Stimulated activated CD4-positive, alpha-beta T cell treated with anti-CD3 and anti-CD28 coated beads, Interleukin-12 subunit alpha, Interleukin-12 subunit beta, amount 100 ng/mL, for 24 hours (primary cell): Measurements from ENCODE around the gene SLC5A5.
"Not testable (repeated sequence)": the region's sequence is repeated elsewhere in the genome, so short reads cannot be mapped to it uniquely, and the experiment has no call there.

Experiments used
- DNase-seq, 2 experiments: peaks; one replicate each; pipeline ENCODE4 v3.0.0-alpha.2; 2020; ENCODE audit warnings: low read depth in 2 of 2

Gene SLC5A5

DNA sequence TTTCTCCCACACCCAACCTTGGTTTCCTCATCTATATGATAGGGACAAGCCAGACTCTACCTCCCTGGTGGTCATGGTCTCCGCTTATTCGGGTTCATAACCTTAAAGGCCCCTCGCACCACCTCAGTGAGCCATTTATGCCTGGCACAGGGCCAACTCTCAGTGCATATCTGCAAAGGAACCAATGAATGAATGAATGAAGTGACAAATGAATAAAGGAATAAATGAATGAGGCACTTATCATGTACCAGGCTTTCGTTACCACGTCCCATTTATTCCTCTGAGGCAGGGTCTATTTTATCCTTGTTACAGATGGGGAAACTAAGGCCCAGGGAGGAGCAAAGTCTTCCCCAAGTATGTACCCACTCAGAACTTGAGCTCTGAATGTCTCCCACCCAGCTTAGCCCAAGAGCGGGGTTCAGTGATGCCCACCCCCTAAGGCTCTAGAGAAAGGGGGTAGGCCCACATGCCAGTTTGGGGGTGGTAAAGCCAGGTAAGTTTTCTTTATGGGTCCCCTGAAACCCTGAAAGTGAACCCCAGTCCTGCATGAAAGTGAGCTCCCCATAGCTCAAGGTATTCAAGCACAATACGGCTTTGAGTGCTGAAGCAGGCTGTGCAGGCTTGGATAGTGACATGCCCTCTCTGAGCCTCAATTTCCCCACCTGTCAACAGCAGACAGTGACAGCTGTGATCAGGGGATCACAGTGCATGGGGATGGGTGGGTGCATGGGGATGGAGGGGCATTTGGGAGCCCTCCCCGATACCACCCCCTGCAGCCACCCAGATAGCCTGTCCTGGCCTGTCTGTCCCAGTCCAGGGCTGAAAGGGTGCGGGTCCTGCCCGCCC is 490 bp upstream of the SLC5A5 start:
- no peak for DNase-seq

DNA sequence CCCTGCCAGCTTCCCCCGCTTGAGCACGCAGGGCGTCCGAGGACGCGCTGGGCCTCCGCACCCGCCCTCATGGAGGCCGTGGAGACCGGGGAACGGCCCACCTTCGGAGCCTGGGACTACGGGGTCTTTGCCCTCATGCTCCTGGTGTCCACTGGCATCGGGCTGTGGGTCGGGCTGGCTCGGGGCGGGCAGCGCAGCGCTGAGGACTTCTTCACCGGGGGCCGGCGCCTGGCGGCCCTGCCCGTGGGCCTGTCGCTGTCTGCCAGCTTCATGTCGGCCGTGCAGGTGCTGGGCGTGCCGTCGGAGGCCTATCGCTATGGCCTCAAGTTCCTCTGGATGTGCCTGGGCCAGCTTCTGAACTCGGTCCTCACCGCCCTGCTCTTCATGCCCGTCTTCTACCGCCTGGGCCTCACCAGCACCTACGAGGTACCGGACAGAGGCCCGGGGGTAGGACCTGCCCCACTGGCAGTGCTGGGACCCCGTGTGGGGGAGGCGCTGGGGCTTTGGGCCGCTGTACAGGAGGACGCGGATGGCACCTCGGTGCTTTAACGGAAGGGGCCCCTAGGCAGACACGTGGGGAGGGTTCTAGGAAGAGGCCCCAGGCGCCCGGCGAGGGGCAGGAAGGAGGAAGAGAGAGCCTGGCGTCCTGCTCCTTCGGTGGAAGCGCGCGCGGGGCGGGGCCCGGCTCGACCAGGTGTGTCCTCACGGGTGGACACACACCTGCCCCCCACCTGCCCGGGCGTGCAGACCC is 681 bp downstream of the SLC5A5 start:
- no peak for DNase-seq

GRCh38 chr19:17873786-17874757 is 2.3 kb downstream of the SLC5A5 start:
- peak in 1 of 2 experiments; percentile 70 for DNase-seq

- no peak for DNase-seq
Measured at GRCh38 chr19:17874758-17875135, 3.0 kb downstream of the SLC5A5 start.

- no peak for DNase-seq
Measured at GRCh38 chr19:17877696-17878095, 6.0 kb downstream of the SLC5A5 start.

- no peak for DNase-seq
Measured at GRCh38 chr19:17879466-17879865, 7.7 kb downstream of the SLC5A5 start.

- no peak for DNase-seq
Measured at GRCh38 chr19:17881701-17882100, 10.0 kb downstream of the SLC5A5 start.

DNA sequence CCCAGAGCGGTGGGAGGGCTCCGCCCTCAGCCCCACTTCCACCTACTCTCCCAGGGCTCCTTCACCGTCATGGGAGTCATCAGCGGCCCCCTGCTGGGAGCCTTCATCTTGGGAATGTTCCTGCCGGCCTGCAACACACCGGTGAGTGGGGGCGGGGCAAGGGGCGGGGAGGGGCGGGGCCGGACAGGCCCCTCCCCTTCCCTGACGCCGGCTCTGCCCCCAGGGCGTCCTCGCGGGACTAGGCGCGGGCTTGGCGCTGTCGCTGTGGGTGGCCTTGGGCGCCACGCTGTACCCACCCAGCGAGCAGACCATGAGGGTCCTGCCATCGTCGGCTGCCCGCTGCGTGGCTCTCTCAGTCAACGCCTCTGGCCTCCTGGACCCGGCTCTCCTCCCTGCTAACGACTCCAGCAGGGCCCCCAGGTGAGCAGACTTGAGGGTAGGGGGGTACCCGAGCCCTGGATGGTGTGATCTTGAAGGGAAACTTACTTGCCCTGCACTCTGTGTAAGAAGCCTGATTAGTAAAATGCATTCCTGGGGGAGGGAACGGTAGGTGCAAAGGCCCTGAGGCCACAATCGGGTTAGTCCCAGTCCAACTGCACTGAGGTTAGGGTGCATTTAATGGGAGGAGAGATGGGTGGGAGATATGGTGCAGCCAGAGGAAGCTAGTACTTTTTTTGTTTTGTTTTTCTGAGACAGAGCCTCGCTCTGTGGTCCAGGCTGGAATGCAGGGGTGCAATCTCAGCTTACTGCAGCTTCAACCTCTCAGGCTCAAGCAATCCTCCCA is 12.1 kb downstream of the SLC5A5 start:
- no peak for DNase-seq

GRCh38 chr19:17886515-17886914 is 14.8 kb downstream of the SLC5A5 start:
- no peak for DNase-seq

DNA sequence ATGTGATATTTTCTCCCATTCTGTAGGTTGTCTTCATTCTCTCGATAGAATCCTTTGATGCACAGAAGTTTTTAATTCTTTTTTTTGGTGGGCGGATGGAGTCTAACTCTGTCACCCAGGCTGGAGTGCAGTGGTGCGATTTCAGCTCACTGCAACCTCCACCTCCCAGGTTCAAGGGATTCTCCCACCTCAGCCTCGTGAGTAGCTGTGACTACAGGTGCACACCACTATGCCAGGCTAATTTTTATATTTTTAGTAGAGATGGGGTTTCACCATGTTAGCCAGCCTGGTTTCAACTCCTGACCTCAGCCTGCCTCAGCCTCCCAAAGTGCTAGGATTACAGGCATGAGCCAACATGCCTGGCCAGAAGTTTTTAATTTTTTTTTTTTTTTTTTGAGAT is 15.5 kb downstream of the SLC5A5 start:
- DNase-seq: not testable (repeated sequence)

DNA sequence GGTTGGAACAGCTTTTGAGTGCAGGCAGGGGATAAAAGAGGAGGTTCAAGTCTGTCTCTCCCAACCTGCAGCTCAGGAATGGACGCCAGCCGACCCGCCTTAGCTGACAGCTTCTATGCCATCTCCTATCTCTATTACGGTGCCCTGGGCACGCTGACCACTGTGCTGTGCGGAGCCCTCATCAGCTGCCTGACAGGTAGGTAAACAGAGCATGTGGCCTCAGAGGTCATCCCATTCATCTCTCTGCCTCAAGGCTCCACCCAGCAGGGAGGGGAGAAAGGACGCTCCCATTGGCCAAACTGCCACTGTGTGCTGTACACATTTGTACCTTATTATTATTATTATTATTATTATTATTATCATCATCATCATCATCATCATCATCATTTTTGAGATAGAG is 16.5 kb downstream of the SLC5A5 start:
- no peak for DNase-seq

DNA sequence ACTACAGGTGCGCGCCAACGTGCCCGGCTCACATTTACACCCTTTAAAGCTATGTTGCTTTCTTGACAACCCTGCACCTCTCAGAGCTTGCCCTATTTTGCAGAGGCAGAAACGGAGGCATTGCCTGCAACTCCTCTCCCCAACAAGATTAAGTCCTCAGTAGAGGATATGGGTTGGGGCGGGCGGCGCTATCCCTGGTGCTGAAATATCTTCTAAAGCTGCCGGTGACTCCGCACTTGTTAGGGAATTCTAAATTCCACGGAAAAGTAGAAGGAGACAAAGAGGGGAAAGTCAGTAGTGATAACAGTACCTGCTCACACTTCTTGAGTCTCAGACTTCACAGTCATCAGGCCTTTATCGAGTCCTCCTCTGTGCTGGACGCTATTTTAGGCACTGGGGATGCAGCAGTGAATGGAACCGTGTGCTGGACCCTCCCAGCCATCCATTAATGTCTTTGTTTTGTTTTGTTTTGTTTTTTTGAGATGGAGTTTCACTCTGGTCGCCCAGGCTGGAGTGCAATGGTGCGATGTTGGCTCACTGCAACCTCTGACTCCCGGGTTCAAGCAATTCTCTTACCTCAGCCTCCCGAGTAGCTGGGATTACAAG is 18.0 kb downstream of the SLC5A5 start:
- no peak for DNase-seq

DNA sequence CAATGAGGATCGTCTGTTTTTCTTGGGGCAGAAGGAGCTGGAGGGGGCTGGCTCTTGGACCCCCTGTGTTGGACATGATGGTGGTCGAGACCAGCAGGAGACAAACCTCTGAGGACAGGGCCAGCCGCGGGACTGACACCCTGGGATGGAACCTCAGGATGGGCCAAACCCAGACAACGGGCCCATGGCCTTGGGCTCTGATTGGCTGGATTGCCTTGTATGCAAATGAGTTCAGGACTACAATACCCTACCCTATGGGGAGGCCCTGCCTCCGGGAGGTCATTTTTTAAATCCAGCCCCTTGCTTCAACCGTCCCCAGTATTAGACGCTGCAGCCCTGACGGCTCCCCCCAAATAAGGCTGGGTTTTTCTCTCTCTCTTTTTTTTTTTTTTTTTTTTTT is 22.0 kb downstream of the SLC5A5 start:
- no peak for DNase-seq

- DNase-seq: no peak
Measured at GRCh38 chr19:17902701-17903100, 31.0 kb downstream of the SLC5A5 start.

DNA sequence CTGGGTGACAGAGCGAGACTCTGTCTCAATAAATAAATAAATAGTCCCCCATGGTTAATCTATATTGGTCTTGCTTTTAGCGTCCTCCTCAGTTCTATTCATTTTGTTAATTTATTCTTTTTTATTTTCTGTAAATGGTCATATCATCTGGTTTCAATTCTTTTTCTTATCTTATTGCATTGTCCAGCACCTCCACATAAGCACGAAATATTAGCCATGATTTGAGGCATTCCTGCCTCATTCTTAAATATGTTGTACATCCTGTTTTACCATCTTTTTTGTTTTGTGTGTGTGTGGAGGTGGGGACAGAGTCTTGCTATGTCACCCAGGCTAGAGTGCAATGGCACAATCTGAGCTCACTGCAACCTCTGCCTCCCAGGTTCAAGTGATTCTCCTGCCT is 36.5 kb downstream of the SLC5A5 start:
- no peak for DNase-seq

DNA sequence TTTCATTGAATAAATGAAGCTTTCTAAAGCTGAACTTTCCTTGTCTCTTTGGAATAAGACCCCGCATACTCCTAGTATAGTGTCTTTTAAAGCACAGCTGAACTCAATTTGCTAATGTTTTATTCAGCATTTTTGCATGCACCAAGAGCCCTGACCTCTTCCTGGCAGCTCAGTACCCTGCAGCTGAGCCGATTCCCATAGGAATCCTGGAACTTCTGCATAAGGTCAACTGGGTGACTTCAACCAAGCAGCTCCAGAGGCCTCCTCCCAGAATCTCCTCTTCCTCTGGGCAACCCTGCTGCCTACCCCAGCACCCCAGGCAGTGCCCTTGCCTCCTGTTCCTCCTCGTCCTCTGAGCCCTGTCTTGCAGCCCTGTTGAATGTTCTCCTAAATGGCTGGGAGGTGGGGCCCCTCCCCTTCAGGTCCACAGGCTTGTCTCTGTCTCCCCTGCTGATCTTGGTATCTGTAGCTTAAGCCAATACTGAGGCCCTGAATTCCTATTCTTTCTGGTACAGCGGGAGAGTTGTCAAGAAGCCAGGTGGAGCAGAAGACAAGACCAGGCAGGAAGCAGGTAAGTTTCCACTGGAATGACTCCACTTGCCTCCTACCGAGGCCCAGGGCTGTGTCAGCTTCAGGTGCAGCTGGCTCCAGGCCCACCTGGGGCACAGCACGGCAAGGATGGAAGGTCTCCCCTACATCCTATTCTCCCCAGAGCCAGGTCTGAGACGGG is 37.4 kb downstream of the SLC5A5 start:
- no peak for DNase-seq

DNA sequence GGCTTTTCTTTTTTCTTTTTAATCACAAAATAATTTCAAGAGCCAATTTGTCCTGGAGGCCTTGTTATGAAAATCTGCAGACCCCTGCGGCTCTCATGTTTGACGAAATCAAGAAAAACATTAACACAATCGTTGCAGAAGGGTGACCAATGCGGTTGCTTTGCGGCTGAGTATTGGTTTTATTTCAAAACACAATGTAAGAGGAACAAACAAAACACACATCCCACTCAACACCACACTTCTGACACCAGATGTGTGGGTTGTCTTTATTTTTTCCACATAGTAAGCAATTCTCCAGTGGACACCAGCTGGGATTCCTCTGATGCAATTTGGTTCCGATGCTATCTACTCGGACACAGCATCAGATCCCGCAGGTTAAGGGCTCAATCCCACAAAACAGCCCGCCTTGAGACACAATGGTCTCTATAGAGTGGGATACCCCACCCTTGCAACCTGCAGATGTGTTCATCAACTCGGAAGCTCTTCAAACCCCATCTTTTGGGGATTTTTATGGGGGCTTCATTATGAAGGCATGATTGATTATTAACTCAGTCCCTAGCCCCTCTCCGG is 39.1 kb downstream of the SLC5A5 start:
- no peak for DNase-seq

GRCh38 chr19:17915940-17916593 is 44.3 kb downstream of the SLC5A5 start:
- DNase-seq: no peak

DNA sequence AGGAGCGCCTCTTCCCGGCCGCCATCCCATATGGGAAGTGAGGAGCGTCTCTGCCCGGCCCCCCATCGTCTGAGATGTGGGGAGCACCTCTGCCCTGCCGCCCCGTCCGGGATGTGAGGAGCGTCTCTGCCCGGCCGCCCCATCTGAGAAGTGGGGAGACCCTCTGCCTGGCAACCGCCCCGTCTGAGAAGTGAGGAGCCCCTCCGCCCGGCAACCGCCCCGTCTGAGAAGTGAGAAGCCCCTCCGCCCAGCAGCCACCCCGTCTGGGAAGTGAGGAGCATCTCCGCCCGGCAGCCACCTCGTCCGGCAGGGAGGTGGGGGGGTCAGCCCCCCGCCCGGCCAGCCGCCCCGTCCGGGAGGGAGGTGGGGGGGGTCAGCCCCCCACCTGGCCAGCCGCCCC is 46.4 kb downstream of the SLC5A5 start:
- not testable (repeated sequence) for DNase-seq
